CD4-positive, alpha-beta T cell treated with Interleukin-21 for 1 hour (primary cell): ENCODE data around the gene LRP2.

Source experiments
- DNase-seq: peaks from one replicate; pipeline ENCODE4 v3.0.0-alpha.2; 2020

LRP2 gene

GRCh38 chr2:169237286-169237685 lies 125.0 kb downstream of the LRP2 start:
- DNase-seq, result no peak

GRCh38 chr2:169232551-169233154 lies 129.7 kb downstream of the LRP2 start:
- no peak for DNase-seq

GRCh38 chr2:169230204-169230603 lies 132.1 kb downstream of the LRP2 start:
- no peak for DNase-seq

- DNase-seq, result no peak
Observed at GRCh38 chr2:169229590-169229989, 132.7 kb downstream of the LRP2 start.

GRCh38 chr2:169225906-169226305 lies 136.4 kb downstream of the LRP2 start:
- DNase-seq, result no peak

- no peak for DNase-seq
Observed at GRCh38 chr2:169225233-169225750, 137.0 kb downstream of the LRP2 start.

- DNase-seq, result no peak
Observed at GRCh38 chr2:169222665-169223064, 139.7 kb downstream of the LRP2 start.

GRCh38 chr2:169221745-169222369 lies 140.5 kb downstream of the LRP2 start:
- DNase-seq, result no peak

- no peak for DNase-seq
Observed at GRCh38 chr2:169210917-169211316, 151.4 kb downstream of the LRP2 start.

- no peak for DNase-seq
Observed at GRCh38 chr2:169208026-169208425, 154.3 kb downstream of the LRP2 start.

GRCh38 chr2:169205176-169205575 lies 157.2 kb downstream of the LRP2 start:
- no peak for DNase-seq

GRCh38 chr2:169203952-169204351 lies 158.4 kb downstream of the LRP2 start:
- DNase-seq, result no peak

GRCh38 chr2:169200756-169201155 lies 161.6 kb downstream of the LRP2 start:
- no peak for DNase-seq

GRCh38 chr2:169193618-169194017 lies 168.7 kb downstream of the LRP2 start:
- no peak for DNase-seq

GRCh38 chr2:169190197-169190775 lies 172.0 kb downstream of the LRP2 start:
- no peak for DNase-seq

- no peak for DNase-seq
Observed at GRCh38 chr2:169189132-169189531, 173.2 kb downstream of the LRP2 start.

GRCh38 chr2:169185711-169186110 lies 176.6 kb downstream of the LRP2 start:
- DNase-seq, result no peak

GRCh38 chr2:169184074-169184473 lies 178.3 kb downstream of the LRP2 start:
- no peak for DNase-seq

GRCh38 chr2:169182573-169182972 lies 179.8 kb downstream of the LRP2 start:
- DNase-seq, result no peak

GRCh38 chr2:169178804-169179390 lies 183.4 kb downstream of the LRP2 start:
- no peak for DNase-seq

- DNase-seq, result no peak
Observed at GRCh38 chr2:169178364-169178763, 184.0 kb downstream of the LRP2 start.

GRCh38 chr2:169175112-169175511 lies 187.2 kb downstream of the LRP2 start:
- DNase-seq, result no peak

- DNase-seq, result no peak
Observed at GRCh38 chr2:169173876-169174275, 188.5 kb downstream of the LRP2 start.

- no peak for DNase-seq
Observed at GRCh38 chr2:169172914-169173313, 189.4 kb downstream of the LRP2 start.
